Measurements from ENCODE around the gene INTS13.

DNA sequence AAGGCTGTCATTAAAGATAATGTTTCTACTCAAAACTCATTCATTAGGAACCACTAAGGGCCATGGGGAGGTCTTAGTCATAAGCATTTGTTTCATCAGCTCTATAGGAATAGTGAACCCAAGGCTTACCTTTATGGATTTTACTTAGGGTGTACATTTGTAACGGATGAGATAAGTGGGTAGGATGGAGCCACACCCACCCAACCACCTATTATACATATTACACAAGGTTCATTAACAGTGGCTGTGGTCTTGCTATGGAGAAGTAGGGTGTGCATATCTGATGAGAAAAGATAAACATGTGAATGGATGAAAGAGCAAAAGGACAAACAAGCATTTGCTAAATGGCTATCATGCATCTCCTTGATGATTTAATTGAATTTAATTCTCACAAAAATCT is 65.2 kb downstream of the INTS13 start:
- TF ChIP-seq, protein P1, sequence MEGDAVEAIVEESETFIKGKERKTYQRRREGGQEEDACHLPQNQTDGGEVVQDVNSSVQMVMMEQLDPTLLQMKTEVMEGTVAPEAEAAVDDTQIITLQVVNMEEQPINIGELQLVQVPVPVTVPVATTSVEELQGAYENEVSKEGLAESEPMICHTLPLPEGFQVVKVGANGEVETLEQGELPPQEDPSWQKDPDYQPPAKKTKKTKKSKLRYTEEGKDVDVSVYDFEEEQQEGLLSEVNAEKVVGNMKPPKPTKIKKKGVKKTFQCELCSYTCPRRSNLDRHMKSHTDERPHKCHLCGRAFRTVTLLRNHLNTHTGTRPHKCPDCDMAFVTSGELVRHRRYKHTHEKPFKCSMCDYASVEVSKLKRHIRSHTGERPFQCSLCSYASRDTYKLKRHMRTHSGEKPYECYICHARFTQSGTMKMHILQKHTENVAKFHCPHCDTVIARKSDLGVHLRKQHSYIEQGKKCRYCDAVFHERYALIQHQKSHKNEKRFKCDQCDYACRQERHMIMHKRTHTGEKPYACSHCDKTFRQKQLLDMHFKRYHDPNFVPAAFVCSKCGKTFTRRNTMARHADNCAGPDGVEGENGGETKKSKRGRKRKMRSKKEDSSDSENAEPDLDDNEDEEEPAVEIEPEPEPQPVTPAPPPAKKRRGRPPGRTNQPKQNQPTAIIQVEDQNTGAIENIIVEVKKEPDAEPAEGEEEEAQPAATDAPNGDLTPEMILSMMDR (IDR thresholded peaks at IDR 0.05) = no peak
- TF ChIP-seq POLR2AphosphoS5 (IDR thresholded peaks at IDR 0.05) = no peak
- no peak for TF ChIP-seq POLR2A (IDR thresholded peaks at IDR 0.05)
- TF ChIP-seq EP300 (IDR thresholded peaks at IDR 0.05) = no peak
